ENCODE measurements around the gene ATP1A4.

The ATP1A4 gene

GRCh38 chr1:160163615-160164014 lies 12.2 kb downstream of the ATP1A4 start:
- H3K27ac ChIP-seq (ENCODE audit: low read length), result no peak overlapping the region
- ATAC-seq (ENCODE audit: insufficient read depth, low read depth) (no peak), DNase-seq (no peak)
- H3K4me1 ChIP-seq (ENCODE audit: insufficient read depth, low read length), result no peaks in the 10 kb centered on the region
- H3K36me3 ChIP-seq (ENCODE audit: insufficient read depth, low read length), result no peaks in the 10 kb centered on the region
- H3K4me3 ChIP-seq (ENCODE audit: low read depth in 1 of 2, low read length in 2 of 2), result no peak overlapping the region
- H3K4me2 ChIP-seq (ENCODE audit: insufficient read depth, low read length), result no peak overlapping the region
- no peaks in the 10 kb centered on the region for H3K79me2 ChIP-seq (ENCODE audit: insufficient read depth, low read length)
- no peak overlapping the region for H3K9ac ChIP-seq (ENCODE audit: low read depth, low read length)
- H4K20me1 ChIP-seq (ENCODE audit: insufficient read depth, low read length), result no peaks in the 10 kb centered on the region
- no peak overlapping the region for H2AFZ ChIP-seq (ENCODE audit: low read depth, low read length)
- no peaks in the 10 kb centered on the region for H3K9me3 ChIP-seq (ENCODE audit: insufficient read depth, low read length, severe bottlenecking)
- H3K27me3 ChIP-seq (ENCODE audit: insufficient read depth, low read length, poor library complexity), result peaks cover 47% of the 10 kb centered on the region
- TF ChIP-seq CTCF (IDR thresholded peaks at IDR 0.05; ENCODE audit: borderline replicate concordance, extremely low read depth, low read length, poor library complexity, severe bottlenecking), result no peak
- no peak for TF ChIP-seq EZH2 (IDR thresholded peaks at IDR 0.05; ENCODE audit: borderline replicate concordance, low read depth, low read length, severe bottlenecking)

GRCh38 chr1:160164121-160164520 lies 12.7 kb downstream of the ATP1A4 start:
- H3K36me3 ChIP-seq (ENCODE audit: insufficient read depth, low read length), result no peaks in the 10 kb centered on the region
- H4K20me1 ChIP-seq (ENCODE audit: insufficient read depth, low read length), result no peaks in the 10 kb centered on the region
- no peak for ATAC-seq (ENCODE audit: insufficient read depth, low read depth)
- peaks cover 42% of the 10 kb centered on the region for H3K27me3 ChIP-seq (ENCODE audit: insufficient read depth, low read length, poor library complexity)
- no peaks in the 10 kb centered on the region for H3K4me1 ChIP-seq (ENCODE audit: insufficient read depth, low read length)
- H2AFZ ChIP-seq (ENCODE audit: low read depth, low read length), result no peak overlapping the region
- H3K27ac ChIP-seq (ENCODE audit: low read length), result no peak overlapping the region
- H3K9me3 ChIP-seq (ENCODE audit: insufficient read depth, low read length, severe bottlenecking), result no peaks in the 10 kb centered on the region
- no peak overlapping the region for H3K4me3 ChIP-seq (ENCODE audit: low read depth in 1 of 2, low read length in 2 of 2)
- H3K4me2 ChIP-seq (ENCODE audit: insufficient read depth, low read length), result no peak overlapping the region
- no peak for DNase-seq
- no peaks in the 10 kb centered on the region for H3K79me2 ChIP-seq (ENCODE audit: insufficient read depth, low read length)
- TF ChIP-seq CTCF (IDR thresholded peaks at IDR 0.05; ENCODE audit: borderline replicate concordance, extremely low read depth, low read length, poor library complexity, severe bottlenecking) (no peak), EZH2 (IDR thresholded peaks at IDR 0.05; ENCODE audit: borderline replicate concordance, low read depth, low read length, severe bottlenecking) (no peak)
- H3K9ac ChIP-seq (ENCODE audit: low read depth, low read length), result no peak overlapping the region

- H3K4me2 ChIP-seq (ENCODE audit: insufficient read depth, low read length), result no peak overlapping the region
- no peaks in the 10 kb centered on the region for H3K36me3 ChIP-seq (ENCODE audit: insufficient read depth, low read length)
- peaks cover 29% of the 10 kb centered on the region for H3K27me3 ChIP-seq (ENCODE audit: insufficient read depth, low read length, poor library complexity)
- no peak for TF ChIP-seq CTCF (IDR thresholded peaks at IDR 0.05; ENCODE audit: borderline replicate concordance, extremely low read depth, low read length, poor library complexity, severe bottlenecking)
- no peak for TF ChIP-seq EZH2 (IDR thresholded peaks at IDR 0.05; ENCODE audit: borderline replicate concordance, low read depth, low read length, severe bottlenecking)
- ATAC-seq (ENCODE audit: insufficient read depth, low read depth) (no peak), DNase-seq (no peak)
- no peak overlapping the region for H3K4me3 ChIP-seq (ENCODE audit: low read depth in 1 of 2, low read length in 2 of 2)
- H2AFZ ChIP-seq (ENCODE audit: low read depth, low read length), result no peak overlapping the region
- H3K27ac ChIP-seq (ENCODE audit: low read length), result no peak overlapping the region
- H3K79me2 ChIP-seq (ENCODE audit: insufficient read depth, low read length), result no peaks in the 10 kb centered on the region
- no peaks in the 10 kb centered on the region for H4K20me1 ChIP-seq (ENCODE audit: insufficient read depth, low read length)
- no peaks in the 10 kb centered on the region for H3K9me3 ChIP-seq (ENCODE audit: insufficient read depth, low read length, severe bottlenecking)
- H3K4me1 ChIP-seq (ENCODE audit: insufficient read depth, low read length), result no peaks in the 10 kb centered on the region
- H3K9ac ChIP-seq (ENCODE audit: low read depth, low read length), result no peak overlapping the region
These were observed 14.9 kb downstream of the ATP1A4 start for GRCh38 chr1:160166166-160166868.

Data from DND-41 (cell line).